Activated B cell treated with CpG ODN at 0.5 μM for 24 hours (primary cell): ENCODE measurements around the gene SNRK. TPM values are rescaled to one million over a fixed set of nuclear protein-coding genes. Genes with fewer than 3 reads are reported as not detected.
A peak's percentile ranks its signal among the peaks of the same experiment; 100 is the strongest.

Experiments used
- ATAC-seq: fragments of 200-7000 bp; cut with Tn5 transposase; one replicate; pipeline ENCODE4 v1.10.0; 2021; ENCODE audit warnings: low read depth, mild to moderate bottlenecking, moderate library complexity
- CTCF ChIA-PET: fragments of 350-600 bp; sonication (Branson Sonifier 250); formaldehyde crosslinking; loops from one replicate; lab custom pipeline; 2021; ENCODE audit warnings: antibody characterized with exemption; lab: Charles Lee
- POLR2A ChIA-PET: fragments of 350-600 bp; sonication (Branson Sonifier 250); formaldehyde crosslinking; loops from one replicate; lab custom pipeline; 2021; ENCODE audit warnings: antibody characterized with exemption; lab: Charles Lee
- DNase-seq: peaks from one replicate; pipeline ENCODE4 v3.0.0; 2022
- H3K27ac Mint-ChIP-seq: one replicate; pipeline ENCODE4 v1.8.0; 2020; ENCODE audit warnings: mixed read lengths
- H3K27me3 Mint-ChIP-seq: one replicate; pipeline ENCODE4 v1.8.0; 2021; ENCODE audit warnings: mixed read lengths
- H3K36me3 Mint-ChIP-seq: one replicate; pipeline ENCODE4 v1.8.0; 2021; ENCODE audit warnings: low read depth, mixed read lengths
- H3K4me1 Mint-ChIP-seq: one replicate; pipeline ENCODE4 v1.8.0; 2021; ENCODE audit warnings: mixed read lengths
- H3K4me3 Mint-ChIP-seq: one replicate; pipeline ENCODE4 v1.8.0; 2020; ENCODE audit warnings: mild to moderate bottlenecking, mixed read lengths
- H3K9me3 Mint-ChIP-seq: one replicate; pipeline ENCODE4 v1.8.0; 2020; ENCODE audit warnings: mixed read lengths
- CTCF ChIP-seq: fragments of 200-600 bp; IDR thresholded peaks from one replicate; pipeline ENCODE4 v1.8.0; 2022; ENCODE audit warnings: antibody characterized with exemption, mild to moderate bottlenecking
- intact Hi-C: fragments of 100-400 bp; cut with micrococcal nuclease; formaldehyde crosslinking; loops from one replicate; pipeline ENCODE4 v1.15.1; 2024
- total RNA-seq: library from RNA; stranded (reverse); gene quantifications from 2 replicates; pipeline ENCODE4 v1.2.3, GENCODE V29; 2022

The SNRK gene
- total RNA-seq, 1 donor from 2014 or later, result 31.1 TPM

GRCh38 chr3:43307226-43307625, 20.9 kb downstream of the SNRK start:
- intact Hi-C loops, result no loop called here
- ATAC-seq, result no peak
- no peaks in the 10 kb centered on the region for H3K27me3 Mint-ChIP-seq
- POLR2A ChIA-PET, result no interaction called here
- CTCF ChIA-PET, result no interaction called here
- no peak for DNase-seq
- H3K4me1 Mint-ChIP-seq, result peaks cover 55% of the 10 kb centered on the region
- H3K9me3 Mint-ChIP-seq, result no peaks in the 10 kb centered on the region
- peak overlapping the region; percentile 39 for H3K4me3 Mint-ChIP-seq
- peak overlapping the region; percentile 80 for H3K27ac Mint-ChIP-seq
- H3K36me3 Mint-ChIP-seq, result peaks cover 68% of the 10 kb centered on the region
- TF ChIP-seq CTCF, result no peak

- Mint-ChIP-seq H3K27me3 (no peaks in the 10 kb centered on the region), H3K36me3 (peaks cover 69% of the 10 kb centered on the region), H3K4me1 (peaks cover 52% of the 10 kb centered on the region), H3K27ac (peak overlapping the region; percentile 80), H3K4me3 (peak overlapping the region; percentile 39), H3K9me3 (peaks cover under 1% of the 10 kb centered on the region)
- DNase-seq (no peak), ATAC-seq (no peak)
- ChIA-PET POLR2A (no interaction called here), CTCF (no interaction called here)
- intact Hi-C loops, result no loop called here
- TF ChIP-seq CTCF, result no peak
Observed at GRCh38 chr3:43307649-43308048, 21.3 kb downstream of the SNRK start.

- no peaks in the 10 kb centered on the region for H3K27me3 Mint-ChIP-seq
Observed at GRCh38 chr3:43309372-43310305, 23.3 kb downstream of the SNRK start.

GRCh38 chr3:43316783-43317460, 30.6 kb downstream of the SNRK start:
- Mint-ChIP-seq H3K36me3 (peaks cover 51% of the 10 kb centered on the region), H3K27ac (peak overlapping the region; percentile 15), H3K4me3 (no peak overlapping the region), H3K9me3 (peaks cover 4% of the 10 kb centered on the region), H3K27me3 (no peaks in the 10 kb centered on the region), H3K4me1 (peaks cover 28% of the 10 kb centered on the region)
- DNase-seq, result no peak
- ATAC-seq, result no peak
- POLR2A ChIA-PET, result no interaction called here
- intact Hi-C loops, result no loop called here
- TF ChIP-seq CTCF, result no peak
- CTCF ChIA-PET, result no interaction called here

More at GRCh38 chr3:43309372-43310305, 23.3 kb downstream of the SNRK start:
- TF ChIP-seq CTCF, result no peak
- DNase-seq, result no peak
- peaks cover 4% of the 10 kb centered on the region for H3K9me3 Mint-ChIP-seq
- ChIA-PET POLR2A (no interaction called here), CTCF (interaction anchor here (0.6 kb wide), 1 partner anchor 89 kb away, joined by 4 read pairs; no protein-coding TSS in a partner anchor)
- peaks cover 62% of the 10 kb centered on the region for H3K36me3 Mint-ChIP-seq
- ATAC-seq, result no peak
- intact Hi-C loops, result loop anchor here (2.0 kb wide), 1 partner anchor 13 kb away; no protein-coding TSS in a partner anchor
- H3K4me1 Mint-ChIP-seq, result peaks cover 41% of the 10 kb centered on the region
- no peak overlapping the region for H3K27ac Mint-ChIP-seq
- no peak overlapping the region for H3K4me3 Mint-ChIP-seq
